Right lobe of liver (tissue), 4 donors: ENCODE data around the gene SMIM3.

ENCODE experiments used
- CTCF ChIP-seq, 4 donors: fragments of 200-600 bp in 3 of 4; fragments of 450-650 bp in 1 of 4; IDR thresholded peaks; one replicate each; pipeline versions ENCODE4 v1.5.1 to v1.8.0; 2016 to 2022; ENCODE audit warnings: antibody characterized with exemption in 4 of 4, mild to moderate bottlenecking in 2 of 4
- POLR2A ChIP-seq: fragments of 450-650 bp; IDR thresholded peaks from one replicate; pipeline ENCODE4 v1.6.1; 2017; ENCODE audit warnings: antibody characterized with exemption, mild to moderate bottlenecking
- donor health status: DM: no; HTN: no; CAD: no.
- donor health status: DM: no; HTN: no; CAD: no.
- donor health status: DM: no; HTN: yes; CAD: no.

- TF ChIP-seq CTCF (IDR thresholded peaks at IDR 0.05) (no peak), POLR2A (no peak)
Observed at GRCh38 chr5:150788977-150789376, 10.4 kb downstream of the SMIM3 start.
